Esophagus muscularis mucosa (tissue), 4 donors: Measurements from ENCODE around the gene GNAI1. TPM values are rescaled to one million over a fixed set of nuclear protein-coding genes. Genes with fewer than 3 reads are reported as not detected.

Source experiments
- DNase-seq: peaks from one replicate; pipeline ENCODE4 v3.0.0-alpha.2; 2017; ENCODE audit errors: extremely low spot score
- H3K27ac ChIP-seq, 4 donors: fragments of 200-600 bp; sonication (generic); replicated peaks in 1 of 4; 1 replicate in 3 of 4; 2 replicates in 1 of 4; pipeline ENCODE4 v1.5.1; 2016 to 2019; ENCODE audit warnings: mild to moderate bottlenecking in 1 of 4
- H3K27me3 ChIP-seq, 4 donors: fragments of 200-600 bp; sonication (generic); one replicate each; pipeline versions ENCODE4 v1.5.1 to v1.6.0; 2016 to 2019
- H3K36me3 ChIP-seq, 4 donors: fragments of 200-600 bp; sonication (generic); one replicate each; pipeline ENCODE4 v1.5.1; 2016 to 2019
- H3K4me1 ChIP-seq, 4 donors: fragments of 200-600 bp; sonication (generic); one replicate each; pipeline ENCODE4 v1.5.1; 2016 to 2019
- H3K4me3 ChIP-seq, 4 donors: fragments of 200-600 bp; sonication (generic); 1 replicate in 2 of 4; 2 replicates in 2 of 4; pipeline ENCODE4 v1.5.1; 2016 to 2019; ENCODE audit warnings: mild to moderate bottlenecking in 4 of 4, moderate library complexity in 1 of 4
- H3K9me3 ChIP-seq, 4 donors: fragments of 200-600 bp; sonication (generic); 1 replicate in 3 of 4; 2 replicates in 1 of 4; pipeline ENCODE4 v1.5.1; 2016 to 2019
- CTCF ChIP-seq, 3 experiments: fragments of 200-600 bp in 2 of 3; fragments of 450-650 bp in 1 of 3; sonication (generic) in 2 of 3; IDR thresholded peaks; one replicate each; pipeline ENCODE4 v1.5.1; 2017 to 2019; ENCODE audit warnings: antibody characterized with exemption in 3 of 3, mild to moderate bottlenecking in 2 of 3, moderate library complexity in 1 of 3
- EP300 ChIP-seq: sonication (generic); formaldehyde crosslinking; IDR thresholded peaks from one replicate; pipeline ENCODE4 v1.6.1; 2017; ENCODE audit warnings: antibody characterized with exemption
- POLR2A ChIP-seq: fragments of 450-650 bp; IDR thresholded peaks from one replicate; pipeline ENCODE4 v1.6.1; 2017; ENCODE audit warnings: antibody characterized with exemption, moderate library complexity, mild to moderate bottlenecking, low read depth
- POLR2AphosphoS5 ChIP-seq, 2 donors: sonication (generic); formaldehyde crosslinking; IDR thresholded peaks; one replicate each; pipeline ENCODE4 v1.6.1; 2017; ENCODE audit warnings: antibody characterized with exemption in 2 of 2
- WGBS: methylation state at CpG from one replicate; pipeline ENCODE4 v1.1.5; 2018; 5-methylcytosine and 5-hydroxymethylcytosine counted together
- intact Hi-C: fragments of 100-400 bp; cut with DNase I; formaldehyde crosslinking; loops from one replicate; pipeline ENCODE4 v1.15.1; 2023
- total RNA-seq, 4 donors: library from RNA; depleted of rRNA; stranded (reverse); fragments of >200 nt; gene quantifications; one replicate each; pipeline versions ENCODE4 v1.1.0 to v1.2.1, GENCODE V29; 2016

Gene GNAI1
- total RNA-seq, 4 donors from 2014 or later = 61.0 to 141 (median 75.5) TPM

DNA sequence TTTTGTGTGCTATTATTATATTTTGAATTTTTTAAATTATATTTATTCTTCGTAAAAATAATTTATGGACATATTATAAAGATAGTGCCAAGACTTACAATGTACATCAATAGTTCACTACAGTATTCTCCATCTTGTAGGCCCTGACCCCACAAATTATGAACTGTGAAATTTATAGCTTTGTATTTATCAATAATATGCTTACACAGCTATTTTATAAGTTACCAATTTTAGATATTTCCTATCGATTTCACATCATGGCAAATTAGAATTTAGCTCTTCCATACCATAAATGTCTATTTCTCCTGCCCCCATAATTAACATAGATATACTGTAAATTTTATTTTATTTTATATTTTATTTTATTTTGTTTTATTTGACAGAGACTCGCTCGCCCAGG lies 34.4 kb upstream of the GNAI1 start:
- Histone ChIP-seq H3K9me3 (no peaks in the 10 kb centered on the region), H3K4me1 (peaks cover 0 to 10% (median 0%) of the 10 kb centered on the region in 4 donors), H3K27ac (no peak overlapping the region), H3K36me3 (no peaks in the 10 kb centered on the region), H3K4me3 (no peak overlapping the region), H3K27me3 (no peaks in the 10 kb centered on the region)
- 96% methylated on average over 4 of the region's 4 CpGs for WGBS
- TF ChIP-seq POLR2A = no peak
- no peak for TF ChIP-seq EP300
- no peak for TF ChIP-seq CTCF (IDR thresholded peaks at IDR 0.05)
- no peak for TF ChIP-seq POLR2AphosphoS5 (IDR thresholded peaks at IDR 0.05)
- intact Hi-C loops = no loop called here
- no peak for DNase-seq

DNA sequence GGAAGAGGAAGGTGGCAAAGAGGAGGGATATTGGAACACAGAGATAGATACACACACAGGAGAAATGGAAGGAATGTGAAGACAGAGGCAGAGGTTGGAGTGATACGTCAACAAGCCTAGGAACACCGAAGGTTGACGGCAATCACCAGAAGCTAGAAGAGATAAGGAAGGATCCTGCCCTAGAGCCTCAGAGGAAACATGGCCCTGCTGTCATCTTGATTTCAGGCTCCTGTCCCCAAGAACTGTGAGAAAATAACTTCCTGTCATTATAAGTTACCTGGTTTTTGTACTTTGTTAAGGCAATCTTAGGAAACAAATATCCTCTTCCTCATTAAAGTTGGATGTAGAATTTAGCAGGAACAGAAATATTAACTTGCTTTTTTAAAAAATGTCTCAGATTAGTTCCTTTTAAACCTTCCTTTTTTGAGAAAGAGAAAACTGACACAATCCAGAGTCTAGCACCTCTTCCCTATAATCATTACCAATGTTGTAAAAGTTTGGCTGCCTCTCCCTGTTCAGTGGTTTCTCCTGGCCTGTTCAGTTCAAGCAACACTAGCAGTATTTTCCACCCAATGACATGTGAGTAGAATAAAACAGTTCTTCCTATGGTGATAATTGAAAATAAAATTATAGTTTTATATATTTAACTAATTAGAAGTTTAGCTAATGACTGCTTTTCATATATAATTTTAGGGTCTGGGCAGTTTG lies 28.8 kb upstream of the GNAI1 start:
- H3K27ac ChIP-seq = no peak overlapping the region
- TF ChIP-seq POLR2A = no peak
- TF ChIP-seq POLR2AphosphoS5 (IDR thresholded peaks at IDR 0.05) = no peak
- no peak for TF ChIP-seq CTCF (IDR thresholded peaks at IDR 0.05)
- no peak for TF ChIP-seq EP300
- no peak overlapping the region for H3K4me3 ChIP-seq
- 92% methylated on average over 3 of the region's 3 CpGs for WGBS
- intact Hi-C loops = no loop called here
- H3K9me3 ChIP-seq = no peaks in the 10 kb centered on the region
- no peak for DNase-seq
- peaks cover 4 to 14% (median 6%) of the 10 kb centered on the region in 4 donors for H3K4me1 ChIP-seq
- H3K27me3 ChIP-seq = no peaks in the 10 kb centered on the region
- H3K36me3 ChIP-seq = no peaks in the 10 kb centered on the region

- intact Hi-C loops = no loop called here
- no peak overlapping the region for H3K27ac ChIP-seq
- no peak for TF ChIP-seq EP300
- no peak overlapping the region for H3K4me3 ChIP-seq
- WGBS = 74% methylated on average over 2 of the region's 2 CpGs
- no peaks in the 10 kb centered on the region for H3K27me3 ChIP-seq
- H3K36me3 ChIP-seq = no peaks in the 10 kb centered on the region
- H3K9me3 ChIP-seq = no peaks in the 10 kb centered on the region
- no peak for DNase-seq
- H3K4me1 ChIP-seq = peaks cover 4 to 14% (median 6%) of the 10 kb centered on the region in 4 donors
These were observed 28.0 kb upstream of the GNAI1 start for GRCh38 chr7:80106498-80107113.

GRCh38 chr7:80107278-80107677 lies 27.4 kb upstream of the GNAI1 start:
- 20% methylated on average over 1 of the region's 1 CpG for WGBS
- intact Hi-C loops = no loop called here
- Histone ChIP-seq H3K4me3 (no peak overlapping the region), H3K36me3 (no peaks in the 10 kb centered on the region), H3K27ac (no peak overlapping the region), H3K4me1 (peaks cover 4 to 14% (median 6%) of the 10 kb centered on the region in 4 donors), H3K9me3 (no peaks in the 10 kb centered on the region), H3K27me3 (no peaks in the 10 kb centered on the region)
- no peak for TF ChIP-seq POLR2AphosphoS5 (IDR thresholded peaks at IDR 0.05)
- no peak for TF ChIP-seq EP300
- no peak for TF ChIP-seq POLR2A
- TF ChIP-seq CTCF (IDR thresholded peaks at IDR 0.05) = no peak
- DNase-seq = no peak

- Histone ChIP-seq H3K4me3 (no peak overlapping the region), H3K36me3 (no peaks in the 10 kb centered on the region), H3K27me3 (no peaks in the 10 kb centered on the region), H3K4me1 (peaks cover 4 to 14% (median 6%) of the 10 kb centered on the region in 4 donors), H3K27ac (no peak overlapping the region), H3K9me3 (no peaks in the 10 kb centered on the region)
- 84% methylated on average over 5 of the region's 5 CpGs for WGBS
- no peak for DNase-seq
- intact Hi-C loops = no loop called here
- TF ChIP-seq EP300 = no peak
- TF ChIP-seq CTCF (IDR thresholded peaks at IDR 0.05) = no peak
- no peak for TF ChIP-seq POLR2AphosphoS5 (IDR thresholded peaks at IDR 0.05)
- no peak for TF ChIP-seq POLR2A
These were observed 24.3 kb upstream of the GNAI1 start for GRCh38 chr7:80110376-80110775.
